ENCODE data around the gene IGFBP6.

IGFBP6 gene

GRCh38 chr12:53060064-53060720 lies 37.3 kb upstream of the IGFBP6 start:
- no peak for DNase-seq

- peak; percentile 62 for DNase-seq
Measured at GRCh38 chr12:53060721-53061276, 36.7 kb upstream of the IGFBP6 start.

- DNase-seq = peak; percentile 76
Measured at GRCh38 chr12:53061404-53062010, 36.0 kb upstream of the IGFBP6 start.

GRCh38 chr12:53062011-53062961 lies 35.2 kb upstream of the IGFBP6 start:
- no peak for DNase-seq

GRCh38 chr12:53062977-53063707 lies 34.3 kb upstream of the IGFBP6 start:
- DNase-seq = no peak

GRCh38 chr12:53063708-53064612 lies 33.5 kb upstream of the IGFBP6 start:
- no peak for DNase-seq

- DNase-seq = no peak
Measured at GRCh38 chr12:53064613-53065436, 32.6 kb upstream of the IGFBP6 start.

GRCh38 chr12:53065470-53065869 lies 32.0 kb upstream of the IGFBP6 start:
- no peak for DNase-seq

- peak; percentile 7 for DNase-seq
Measured at GRCh38 chr12:53065975-53066931, 31.2 kb upstream of the IGFBP6 start.

- no peak for DNase-seq
Measured at GRCh38 chr12:53067074-53067992, 30.1 kb upstream of the IGFBP6 start.

- DNase-seq = no peak
Measured at GRCh38 chr12:53067993-53068770, 29.3 kb upstream of the IGFBP6 start.

- DNase-seq = no peak
Measured at GRCh38 chr12:53068811-53069585, 28.5 kb upstream of the IGFBP6 start.

- DNase-seq = no peak
Measured at GRCh38 chr12:53069621-53070410, 27.7 kb upstream of the IGFBP6 start.

- no peak for DNase-seq
Measured at GRCh38 chr12:53070877-53071492, 26.5 kb upstream of the IGFBP6 start.

Measured in DMS79 treated with DMSO at 0.1 percent for 48 hours (cell line).